GM19395 (cell line): ENCODE results near the gene ADGRD2.

Experiments used
- ATAC-seq: cut with Tn5 transposase; IDR thresholded peaks from one replicate; pipeline ENCODE4 v1.9.1; 2021; ENCODE audit warnings: mild to moderate bottlenecking, moderate library complexity; ENCODE audit not compliant: unreplicated experiment

The ADGRD2 gene

GRCh38 chr9:124456341-124457078 is 6.3 kb downstream of the ADGRD2 start:
- ATAC-seq, result no peak

DNA sequence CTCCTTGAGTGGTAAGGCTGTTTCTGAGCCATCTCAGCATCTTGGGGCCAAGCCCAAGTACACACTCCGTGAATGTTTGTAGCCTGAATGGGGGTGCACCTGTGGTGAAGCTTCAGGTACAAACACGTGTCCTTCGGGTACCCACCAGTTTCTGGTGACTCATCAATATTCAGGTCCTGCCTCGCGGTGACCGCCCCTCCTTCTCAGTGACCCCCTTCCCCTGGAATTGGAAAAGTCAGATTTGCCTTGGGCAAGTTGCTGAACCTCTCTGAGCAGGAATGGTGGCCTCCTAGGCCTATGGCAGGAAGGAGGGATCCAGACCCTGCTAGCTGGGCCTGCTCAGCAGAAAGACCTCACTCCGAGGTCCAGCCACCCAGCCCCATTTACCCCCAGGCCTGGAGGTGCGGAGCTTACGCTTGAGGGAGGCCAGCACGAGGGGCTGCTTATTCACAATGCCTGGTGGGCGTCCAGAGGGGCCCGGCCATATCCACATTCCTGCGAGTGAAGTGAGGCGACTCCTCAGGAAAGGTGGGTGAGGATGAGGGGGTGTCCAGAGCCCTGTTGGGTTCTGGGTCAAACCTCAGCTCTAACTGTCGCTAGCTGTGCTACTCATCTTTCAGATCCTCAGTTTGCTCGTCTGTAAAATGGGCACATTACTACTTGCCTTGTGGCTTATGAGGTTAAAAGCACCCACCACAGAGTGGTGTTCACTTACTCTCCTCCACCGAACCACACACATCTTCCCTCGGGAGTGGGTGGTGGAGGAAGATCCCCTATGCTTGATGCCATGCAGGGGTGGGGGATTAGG is 7.0 kb downstream of the ADGRD2 start:
- no peak for ATAC-seq

- no peak for ATAC-seq
These were observed 7.7 kb downstream of the ADGRD2 start for GRCh38 chr9:124457887-124458431.

DNA sequence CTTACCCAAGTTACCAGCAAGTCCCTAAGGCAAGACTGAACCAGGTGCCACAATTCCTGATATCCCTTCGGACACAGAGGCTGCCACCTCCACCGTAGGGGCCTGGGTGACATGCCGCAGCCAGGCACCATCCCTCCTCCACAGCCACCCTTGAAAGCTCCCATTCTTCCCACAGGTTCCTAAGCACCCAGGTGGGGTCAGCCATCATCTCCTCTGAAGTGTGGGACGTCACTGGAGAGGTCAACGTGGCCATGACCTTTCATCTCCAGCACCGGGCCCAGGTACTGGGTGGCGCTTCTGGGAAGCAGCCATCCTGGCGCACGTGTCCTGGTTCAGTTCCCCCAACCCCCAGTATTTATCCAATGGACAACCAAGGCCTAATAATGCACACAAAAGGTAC is 8.2 kb downstream of the ADGRD2 start:
- ATAC-seq, result no peak

DNA sequence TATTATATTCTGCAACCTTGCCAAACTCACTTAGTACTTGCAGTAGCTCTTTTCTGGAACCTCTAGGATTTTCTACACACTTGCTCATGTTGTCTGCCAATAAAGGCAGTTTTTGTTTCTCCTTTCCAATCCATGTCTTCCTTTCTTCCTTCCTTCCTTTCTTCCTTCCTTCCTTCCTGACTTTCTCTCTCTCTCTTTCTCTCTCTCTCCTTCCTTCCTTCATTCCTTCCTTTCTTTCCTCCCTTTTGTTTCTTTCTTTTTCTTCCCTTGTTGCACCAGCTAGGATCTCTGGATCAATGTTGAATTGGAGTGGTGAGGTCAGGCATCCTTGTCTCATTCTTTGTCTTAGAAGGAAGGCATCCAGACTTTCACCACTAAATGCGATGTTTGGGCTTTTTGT is 12.5 kb downstream of the ADGRD2 start:
- ATAC-seq, result no peak

DNA sequence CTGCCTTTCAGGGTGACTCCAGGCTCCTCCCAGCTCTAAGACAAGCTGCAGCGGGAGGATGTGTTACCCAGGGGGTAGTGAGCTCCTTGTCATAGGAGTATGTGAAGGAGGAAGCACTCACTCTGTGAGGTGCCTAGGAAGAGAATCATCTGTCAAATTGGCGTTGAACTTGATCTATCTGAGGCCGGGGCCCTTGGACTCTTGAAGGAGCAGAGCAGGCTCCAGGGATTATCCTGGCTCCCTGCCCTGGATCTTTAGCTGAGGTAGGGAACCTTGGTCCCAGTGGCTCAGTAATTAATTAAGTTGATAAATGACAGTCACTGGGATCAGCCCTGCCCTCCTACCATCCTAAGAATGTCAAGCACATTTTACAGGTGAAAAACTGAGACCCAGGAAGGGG is 15.5 kb downstream of the ADGRD2 start:
- ATAC-seq, result no peak

DNA sequence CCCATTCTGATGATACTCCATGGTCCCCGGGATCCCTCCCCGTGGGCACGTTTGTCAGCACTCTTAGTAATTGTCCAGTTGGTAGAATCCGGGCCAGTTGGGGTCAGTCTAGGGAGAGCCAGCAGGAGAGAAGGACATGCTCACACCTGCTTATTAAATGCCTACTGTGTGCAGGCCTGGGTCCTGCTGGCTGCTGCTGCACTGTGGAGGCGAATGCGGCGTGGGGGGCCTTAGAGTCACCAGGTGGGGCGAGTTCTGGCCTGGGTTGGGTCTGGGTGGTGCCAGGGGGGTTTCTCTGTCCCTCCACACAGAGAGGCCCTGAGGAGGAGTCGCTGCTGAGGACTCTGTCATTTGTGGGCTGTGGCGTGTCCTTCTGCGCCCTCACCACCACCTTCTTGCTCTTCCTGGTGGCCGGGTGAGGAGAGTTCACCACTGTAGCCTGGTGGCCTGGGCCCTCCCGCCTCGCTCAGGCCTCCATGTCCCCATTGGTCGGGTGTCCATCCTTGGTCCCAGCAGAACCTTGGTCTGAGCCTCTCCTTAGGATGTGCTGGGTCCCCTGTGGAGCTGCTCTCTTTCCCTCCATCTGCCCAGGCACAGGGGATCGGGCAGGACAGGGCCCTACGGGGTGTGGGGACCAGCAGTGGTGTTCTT is 17.3 kb downstream of the ADGRD2 start:
- no peak for ATAC-seq

GRCh38 chr9:124468061-124468740 is 17.9 kb downstream of the ADGRD2 start:
- ATAC-seq, result no peak

GRCh38 chr9:124469011-124469832 is 19.0 kb downstream of the ADGRD2 start:
- ATAC-seq, result no peak

DNA sequence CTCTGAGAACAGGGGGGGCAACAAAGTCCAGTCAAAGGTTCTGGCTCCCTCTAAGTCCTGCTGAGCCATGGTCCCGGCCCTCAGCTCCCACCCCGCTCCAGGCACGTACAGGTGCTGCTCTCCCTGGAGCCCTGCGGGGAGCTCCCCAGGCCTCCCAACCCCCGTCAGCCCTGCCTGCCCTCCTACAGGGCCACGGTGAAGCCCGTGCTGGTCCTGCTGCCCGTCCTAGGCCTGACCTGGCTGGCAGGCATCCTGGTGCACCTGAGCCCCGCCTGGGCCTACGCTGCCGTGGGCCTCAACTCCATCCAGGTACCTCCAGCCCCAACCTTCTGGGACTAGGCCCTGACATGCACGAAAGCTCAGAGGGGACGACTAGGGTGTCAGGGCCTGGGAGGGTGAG is 20.1 kb downstream of the ADGRD2 start:
- no peak for ATAC-seq

DNA sequence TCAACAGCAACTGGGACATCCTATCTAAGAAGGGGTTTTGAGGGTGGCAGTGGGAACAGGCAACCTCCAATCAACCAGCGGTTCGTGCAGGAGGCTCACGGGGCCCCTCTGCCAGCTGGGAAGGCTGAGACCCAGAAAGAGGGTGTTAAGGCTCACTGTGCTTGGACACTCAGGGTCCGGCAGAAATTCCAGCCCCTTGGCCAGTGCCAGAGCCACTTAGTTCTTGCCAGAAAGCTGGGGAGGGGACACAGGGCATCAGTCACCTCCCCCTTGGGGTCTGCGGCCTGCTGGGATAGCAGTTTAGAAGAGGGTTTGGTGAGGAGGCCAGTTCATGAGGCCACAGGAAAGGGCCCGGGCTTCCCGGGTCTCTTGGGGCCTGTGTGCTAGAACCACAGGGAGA is 20.5 kb downstream of the ADGRD2 start:
- ATAC-seq, result no peak

- ATAC-seq, result no peak
These were observed 21.5 kb downstream of the ADGRD2 start for GRCh38 chr9:124471761-124472160.

DNA sequence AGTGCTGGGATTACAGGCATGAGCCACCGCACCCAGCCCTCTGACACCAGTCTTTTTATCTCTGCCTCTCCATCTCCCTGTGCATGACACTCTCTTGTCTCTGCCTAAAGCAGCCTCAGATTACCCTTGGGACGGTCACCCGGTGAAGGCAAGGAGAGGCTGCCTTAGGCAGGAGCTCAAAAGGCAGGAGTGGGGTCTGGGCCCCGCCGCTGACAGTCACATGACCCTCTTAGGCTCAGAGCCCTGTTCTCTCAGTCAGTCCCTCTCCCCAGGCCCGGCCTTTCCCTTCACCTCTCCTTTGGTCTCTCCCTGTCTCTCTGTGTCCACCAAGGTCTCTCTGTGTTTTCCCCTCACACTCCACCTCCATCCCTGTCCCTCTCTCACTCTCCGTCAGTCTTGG is 22.5 kb downstream of the ADGRD2 start:
- no peak for ATAC-seq

GRCh38 chr9:124473310-124473709 is 23.1 kb downstream of the ADGRD2 start:
- ATAC-seq, result no peak

GRCh38 chr9:124474151-124474550 is 23.9 kb downstream of the ADGRD2 start:
- no peak for ATAC-seq

DNA sequence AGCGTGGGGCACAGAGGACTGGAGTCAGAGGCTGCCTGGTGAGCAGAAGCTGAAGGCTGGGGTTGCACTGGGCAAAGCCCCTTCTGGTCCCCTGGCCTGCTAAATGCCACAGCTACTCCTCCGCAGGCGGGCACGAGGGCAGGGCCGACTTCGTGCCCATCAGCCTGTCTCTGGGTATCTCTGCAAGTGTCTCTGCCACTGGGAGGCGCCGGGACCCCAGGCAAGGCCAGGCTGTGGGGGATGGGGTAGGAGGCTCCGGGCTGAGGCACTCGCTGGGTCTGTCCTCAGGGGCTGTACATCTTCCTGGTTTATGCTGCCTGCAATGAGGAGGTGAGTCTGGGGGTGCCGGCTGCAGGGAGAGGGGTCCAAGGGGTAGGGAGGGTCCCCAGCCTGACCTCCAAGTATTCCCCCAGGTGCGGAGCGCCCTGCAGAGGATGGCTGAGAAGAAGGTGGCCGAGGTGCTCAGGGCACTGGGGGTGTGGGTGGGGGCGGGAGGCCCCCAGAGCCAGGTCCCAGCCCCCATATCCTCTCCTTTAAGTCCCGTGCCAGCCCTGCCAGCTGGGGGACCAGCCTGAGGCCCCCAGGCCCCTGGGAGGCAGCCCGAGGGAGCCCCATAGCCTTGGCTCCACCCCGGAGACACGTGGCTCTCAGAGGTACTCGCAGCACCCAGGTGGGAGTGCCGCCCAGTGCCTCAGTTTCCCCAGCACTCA is 25.1 kb downstream of the ADGRD2 start:
- no peak for ATAC-seq

- no peak for ATAC-seq
These were observed 25.8 kb downstream of the ADGRD2 start for GRCh38 chr9:124475868-124476690.

GRCh38 chr9:124477211-124477647 is 27.0 kb downstream of the ADGRD2 start:
- no peak for ATAC-seq
